HL-60 (cell line): ENCODE results near the gene PHB1.
"Not testable (repeated sequence)": the region's sequence is repeated elsewhere in the genome, so short reads cannot be mapped to it uniquely, and the experiment has no call there.

ENCODE experiments used
- DNase-seq, 2 experiments: peaks; one replicate each; pipeline ENCODE4 v3.0.0-alpha.2; 2010 to 2020; ENCODE audit warnings: low read depth in 1 of 2, low spot score in 1 of 2
- H3K27ac ChIP-seq: fragments of 250-450 bp; sonication (Bioruptor Pico); replicated peaks from 2 replicates; pipeline ENCODE4 v1.5.1; 2020; ENCODE audit warnings: mild to moderate bottlenecking, moderate library complexity
- H3K27me3 ChIP-seq: fragments of 250-450 bp; sonication (Bioruptor Pico); 2 replicates; pipeline ENCODE4 v1.5.1; 2021; ENCODE audit warnings: mild to moderate bottlenecking, moderate library complexity; ENCODE audit not compliant: insufficient read depth, poor library complexity, severe bottlenecking
- H3K4me3 ChIP-seq: replicated peaks from 2 replicates; pipeline ENCODE4 v1.5.1; 2011; ENCODE audit warnings: mild to moderate bottlenecking, control low read depth, low read length; ENCODE audit not compliant: insufficient read depth
- GABPA ChIP-seq: IDR thresholded peaks from 2 replicates; pipeline ENCODE4 v1.6.1; 2012; ENCODE audit warnings: low read depth
- POLR2AphosphoS5 ChIP-seq: IDR thresholded peaks from 2 replicates; pipeline ENCODE4 v1.6.1; 2012; ENCODE audit warnings: low read depth
- REST ChIP-seq: IDR thresholded peaks from 2 replicates; pipeline ENCODE4 v1.6.1; 2012; ENCODE audit warnings: low read depth; ENCODE audit not compliant: insufficient replicate concordance
- SPI1 ChIP-seq: IDR thresholded peaks from 2 replicates; pipeline ENCODE4 v1.6.1; 2012; ENCODE audit warnings: low read depth, mild to moderate bottlenecking, borderline replicate concordance
- TF ChIP-seq, protein P1 (sequence below): IDR thresholded peaks from one replicate; pipeline ENCODE4 v1.5.1; 2011; ENCODE audit warnings: low read length, control low read depth, inconsistent platforms; ENCODE audit not compliant: insufficient read depth

Gene PHB1

DNA sequence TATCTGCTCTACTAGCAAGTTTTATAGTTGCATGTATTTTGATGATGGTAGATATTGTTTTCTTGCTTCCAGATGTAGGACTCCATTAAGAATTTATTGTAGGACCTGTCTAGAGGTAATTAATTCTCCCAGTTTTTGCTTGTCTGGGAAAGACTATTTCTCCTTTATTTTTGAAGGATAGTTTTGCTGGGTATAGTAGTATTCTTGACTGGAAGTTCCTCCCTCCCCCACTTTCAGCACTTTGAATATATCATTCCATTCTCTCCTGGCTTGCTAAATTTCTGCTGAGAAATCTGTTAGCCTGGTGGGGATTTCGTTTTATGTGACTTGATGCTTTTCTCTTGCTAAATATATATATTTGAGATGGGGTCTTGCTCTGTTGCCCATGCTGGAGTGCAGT lies 8.0 kb upstream of the PHB1 start:
- H3K27ac ChIP-seq, result no peak overlapping the region
- no peak overlapping the region for H3K4me3 ChIP-seq
- TF ChIP-seq SPI1, result no peak
- no peak for TF ChIP-seq GABPA
- TF ChIP-seq, protein P1, sequence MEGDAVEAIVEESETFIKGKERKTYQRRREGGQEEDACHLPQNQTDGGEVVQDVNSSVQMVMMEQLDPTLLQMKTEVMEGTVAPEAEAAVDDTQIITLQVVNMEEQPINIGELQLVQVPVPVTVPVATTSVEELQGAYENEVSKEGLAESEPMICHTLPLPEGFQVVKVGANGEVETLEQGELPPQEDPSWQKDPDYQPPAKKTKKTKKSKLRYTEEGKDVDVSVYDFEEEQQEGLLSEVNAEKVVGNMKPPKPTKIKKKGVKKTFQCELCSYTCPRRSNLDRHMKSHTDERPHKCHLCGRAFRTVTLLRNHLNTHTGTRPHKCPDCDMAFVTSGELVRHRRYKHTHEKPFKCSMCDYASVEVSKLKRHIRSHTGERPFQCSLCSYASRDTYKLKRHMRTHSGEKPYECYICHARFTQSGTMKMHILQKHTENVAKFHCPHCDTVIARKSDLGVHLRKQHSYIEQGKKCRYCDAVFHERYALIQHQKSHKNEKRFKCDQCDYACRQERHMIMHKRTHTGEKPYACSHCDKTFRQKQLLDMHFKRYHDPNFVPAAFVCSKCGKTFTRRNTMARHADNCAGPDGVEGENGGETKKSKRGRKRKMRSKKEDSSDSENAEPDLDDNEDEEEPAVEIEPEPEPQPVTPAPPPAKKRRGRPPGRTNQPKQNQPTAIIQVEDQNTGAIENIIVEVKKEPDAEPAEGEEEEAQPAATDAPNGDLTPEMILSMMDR, result no peak
- no peak for TF ChIP-seq POLR2AphosphoS5
- TF ChIP-seq REST, result no peak
- peaks cover 4% of the 10 kb centered on the region for H3K27me3 ChIP-seq
- DNase-seq, result no peak

- DNase-seq, H3K27me3 ChIP-seq, H3K27ac ChIP-seq, H3K4me3 ChIP-seq: not testable (repeated sequence)
These were observed 5.1 kb upstream of the PHB1 start for GRCh38 chr17:49419761-49420160.

DNA sequence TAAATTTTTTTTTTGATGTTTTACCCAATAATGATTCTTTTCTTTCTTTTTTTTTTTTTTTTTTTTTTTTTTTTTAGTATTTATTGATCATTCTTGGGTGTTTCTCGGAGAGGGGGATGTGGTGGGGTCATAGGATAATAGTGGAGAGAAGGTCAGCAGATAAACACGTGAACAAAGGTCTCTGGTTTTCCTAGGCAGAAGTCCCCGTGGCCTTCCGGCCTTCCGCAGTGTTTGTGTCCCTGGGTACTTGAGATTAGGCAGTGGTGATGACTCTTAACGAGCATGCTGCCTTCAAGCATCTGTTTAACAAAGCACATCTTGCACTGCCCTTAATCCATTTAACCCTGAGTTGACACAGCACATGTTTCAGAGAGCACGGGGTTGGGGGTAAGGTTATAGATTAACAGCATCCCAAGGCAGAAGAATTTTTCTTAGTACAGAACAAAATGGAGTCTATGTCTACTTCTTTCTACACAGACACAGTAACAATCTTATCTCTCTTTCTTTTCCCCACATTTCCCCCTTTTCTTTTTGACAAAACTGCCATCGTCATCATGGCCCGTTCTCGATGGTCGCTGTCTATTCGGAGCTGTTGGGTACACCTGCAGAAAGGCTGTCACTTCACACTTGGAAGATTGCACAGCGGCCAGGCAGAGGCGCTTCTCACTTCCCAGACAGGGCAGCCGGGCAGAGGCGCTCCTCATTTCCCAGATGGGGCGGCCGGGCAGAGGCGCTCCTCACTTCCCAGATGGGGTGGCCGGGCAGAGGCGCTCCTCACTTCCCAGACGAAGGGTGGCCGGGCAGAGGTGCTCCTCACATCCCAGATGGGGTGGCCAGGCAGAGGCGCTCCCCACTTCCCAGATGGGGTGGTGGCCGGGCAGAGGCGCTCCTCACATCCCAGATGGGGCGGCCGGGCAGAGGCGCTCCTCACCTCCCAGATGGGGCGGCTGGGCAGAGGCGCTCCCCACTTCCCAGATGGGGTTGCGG lies 4.4 kb upstream of the PHB1 start:
- H3K27me3 ChIP-seq, H3K4me3 ChIP-seq, DNase-seq, H3K27ac ChIP-seq: not testable (repeated sequence)

DNA sequence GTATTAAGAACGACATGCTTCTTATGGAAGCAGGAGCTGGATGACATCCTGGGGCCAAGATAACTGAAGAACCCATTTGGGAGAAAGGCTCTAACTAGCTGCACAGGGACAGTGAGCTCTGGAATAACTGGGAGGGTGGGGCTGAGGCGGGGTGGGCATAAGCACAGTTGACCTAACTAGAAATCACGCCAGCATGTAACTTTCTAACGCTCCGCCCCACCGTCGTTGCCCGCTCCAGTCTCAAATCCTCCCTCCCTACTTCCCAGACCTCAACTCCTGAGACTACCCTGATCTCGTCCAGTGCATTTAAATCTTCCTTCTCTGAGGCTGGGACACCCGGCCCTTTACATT lies 436 bp downstream of the PHB1 start:
- Histone ChIP-seq H3K4me3 (peak overlapping the region; percentile 99), H3K27me3 (no peaks in the 10 kb centered on the region), H3K27ac (peak overlapping the region; percentile 61)
- no peak for TF ChIP-seq SPI1
- no peak for TF ChIP-seq GABPA
- TF ChIP-seq, protein P1, result no peak
- no peak for TF ChIP-seq POLR2AphosphoS5
- DNase-seq, result no peak

DNA sequence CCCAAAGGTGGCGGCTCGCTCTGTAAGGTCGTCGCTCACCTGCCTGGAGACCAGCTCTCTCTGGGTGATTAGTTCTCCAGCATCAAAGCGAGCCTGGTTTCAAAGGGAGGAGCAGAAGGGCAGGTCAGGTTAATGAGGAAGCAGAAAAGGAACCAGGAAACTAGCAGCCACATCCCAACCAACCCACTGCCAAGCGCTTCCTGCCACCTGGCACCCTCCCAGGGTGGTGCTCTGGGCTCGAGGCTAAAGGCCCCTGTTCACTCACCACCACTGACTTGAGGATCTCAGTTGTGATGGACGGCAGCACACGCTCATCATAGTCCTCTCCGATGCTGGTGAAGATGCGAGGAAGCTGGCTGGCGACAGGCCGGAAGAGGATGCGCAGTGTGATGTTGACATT lies 5.6 kb downstream of the PHB1 start:
- TF ChIP-seq POLR2AphosphoS5 (no peak), SPI1 (no peak), GABPA (no peak), REST (no peak)
- TF ChIP-seq, protein P1, result no peak
- DNase-seq, result no peak
- Histone ChIP-seq H3K27me3 (no peaks in the 10 kb centered on the region), H3K27ac (no peak overlapping the region), H3K4me3 (no peak overlapping the region)
